ENCODE measurements around the gene PXMP2.

DNA sequence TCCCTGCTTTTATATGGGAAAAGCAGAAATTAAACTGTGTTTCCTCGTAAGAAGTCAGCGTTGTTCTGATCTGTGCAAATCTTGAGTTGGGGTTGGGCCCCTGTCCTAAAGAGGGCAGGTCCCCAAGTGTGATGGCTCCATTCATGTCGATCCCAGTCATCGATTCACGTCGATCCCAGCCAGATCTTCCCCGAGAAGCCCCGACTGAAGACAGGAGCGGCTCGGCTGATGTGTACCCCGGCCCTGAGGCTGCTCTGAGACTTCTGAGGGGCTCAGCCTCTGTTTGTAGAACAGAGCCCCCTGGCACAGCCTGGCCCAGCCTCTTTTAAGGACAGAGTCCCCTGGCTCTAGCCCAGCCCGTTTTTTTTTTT, 32.6 kb downstream of the PXMP2 start:
- TF ChIP-seq, protein P1, sequence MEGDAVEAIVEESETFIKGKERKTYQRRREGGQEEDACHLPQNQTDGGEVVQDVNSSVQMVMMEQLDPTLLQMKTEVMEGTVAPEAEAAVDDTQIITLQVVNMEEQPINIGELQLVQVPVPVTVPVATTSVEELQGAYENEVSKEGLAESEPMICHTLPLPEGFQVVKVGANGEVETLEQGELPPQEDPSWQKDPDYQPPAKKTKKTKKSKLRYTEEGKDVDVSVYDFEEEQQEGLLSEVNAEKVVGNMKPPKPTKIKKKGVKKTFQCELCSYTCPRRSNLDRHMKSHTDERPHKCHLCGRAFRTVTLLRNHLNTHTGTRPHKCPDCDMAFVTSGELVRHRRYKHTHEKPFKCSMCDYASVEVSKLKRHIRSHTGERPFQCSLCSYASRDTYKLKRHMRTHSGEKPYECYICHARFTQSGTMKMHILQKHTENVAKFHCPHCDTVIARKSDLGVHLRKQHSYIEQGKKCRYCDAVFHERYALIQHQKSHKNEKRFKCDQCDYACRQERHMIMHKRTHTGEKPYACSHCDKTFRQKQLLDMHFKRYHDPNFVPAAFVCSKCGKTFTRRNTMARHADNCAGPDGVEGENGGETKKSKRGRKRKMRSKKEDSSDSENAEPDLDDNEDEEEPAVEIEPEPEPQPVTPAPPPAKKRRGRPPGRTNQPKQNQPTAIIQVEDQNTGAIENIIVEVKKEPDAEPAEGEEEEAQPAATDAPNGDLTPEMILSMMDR (conservative IDR thresholded peaks at IDR 0.05; ENCODE audit: low read length) = no peak
- no peak for TF ChIP-seq EZH2phosphoT487 (IDR thresholded peaks at IDR 0.05; ENCODE audit: borderline replicate concordance, low read depth, low read length)
